Nephron progenitor cell (in vitro differentiated cells): ENCODE results near the gene GSG1L.

Experiments
- DNase-seq: peaks from one replicate; pipeline ENCODE4 v3.0.0; 2021
- H3K27ac Mint-ChIP-seq: 2 replicates; pipeline ENCODE4 v1.8.0; 2021; ENCODE audit warnings: mild to moderate bottlenecking, moderate library complexity, mixed read lengths
- H3K27me3 Mint-ChIP-seq: 2 replicates; pipeline ENCODE4 v1.8.0; 2021; ENCODE audit warnings: mild to moderate bottlenecking, low read depth, mixed read lengths; ENCODE audit not compliant: poor library complexity
- H3K36me3 Mint-ChIP-seq: 2 replicates; pipeline ENCODE4 v1.8.0; 2021; ENCODE audit warnings: low read depth, mixed read lengths
- H3K4me1 Mint-ChIP-seq: 2 replicates; pipeline ENCODE4 v1.8.0; 2021; ENCODE audit warnings: mixed read lengths
- H3K4me3 Mint-ChIP-seq: 2 replicates; pipeline ENCODE4 v1.8.0; 2021; ENCODE audit warnings: mild to moderate bottlenecking, moderate library complexity, mixed read lengths
- H3K9me3 Mint-ChIP-seq: 2 replicates; pipeline ENCODE4 v1.8.0; 2021; ENCODE audit warnings: mild to moderate bottlenecking, moderate library complexity, mixed read lengths
- TF ChIP-seq, protein P1 (sequence below): fragments of 200-600 bp; sonication (generic); IDR thresholded peaks from 2 replicates; pipeline ENCODE4 v1.5.0; 2021; ENCODE audit warnings: antibody characterized with exemption

Gene GSG1L

DNA sequence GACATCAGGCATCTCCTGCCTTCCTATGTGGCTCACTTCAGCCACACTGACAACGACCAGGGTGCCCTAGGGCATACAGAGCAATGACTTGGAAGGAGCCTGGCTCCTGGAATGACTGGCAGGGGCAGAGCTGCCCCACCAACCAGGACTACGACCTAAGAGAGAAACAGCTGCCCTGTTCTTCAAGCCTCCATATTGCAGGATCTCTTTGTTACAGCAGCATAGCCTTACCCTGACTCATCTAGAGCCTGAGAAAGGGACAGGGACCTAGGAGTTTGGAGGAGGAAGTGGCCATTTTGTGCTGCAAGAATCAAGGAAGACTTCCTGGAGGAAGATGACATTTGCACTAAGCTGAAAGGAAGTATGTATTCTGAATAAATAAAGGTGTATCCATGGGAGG, 49.6 kb downstream of the GSG1L start:
- TF ChIP-seq, protein P1, sequence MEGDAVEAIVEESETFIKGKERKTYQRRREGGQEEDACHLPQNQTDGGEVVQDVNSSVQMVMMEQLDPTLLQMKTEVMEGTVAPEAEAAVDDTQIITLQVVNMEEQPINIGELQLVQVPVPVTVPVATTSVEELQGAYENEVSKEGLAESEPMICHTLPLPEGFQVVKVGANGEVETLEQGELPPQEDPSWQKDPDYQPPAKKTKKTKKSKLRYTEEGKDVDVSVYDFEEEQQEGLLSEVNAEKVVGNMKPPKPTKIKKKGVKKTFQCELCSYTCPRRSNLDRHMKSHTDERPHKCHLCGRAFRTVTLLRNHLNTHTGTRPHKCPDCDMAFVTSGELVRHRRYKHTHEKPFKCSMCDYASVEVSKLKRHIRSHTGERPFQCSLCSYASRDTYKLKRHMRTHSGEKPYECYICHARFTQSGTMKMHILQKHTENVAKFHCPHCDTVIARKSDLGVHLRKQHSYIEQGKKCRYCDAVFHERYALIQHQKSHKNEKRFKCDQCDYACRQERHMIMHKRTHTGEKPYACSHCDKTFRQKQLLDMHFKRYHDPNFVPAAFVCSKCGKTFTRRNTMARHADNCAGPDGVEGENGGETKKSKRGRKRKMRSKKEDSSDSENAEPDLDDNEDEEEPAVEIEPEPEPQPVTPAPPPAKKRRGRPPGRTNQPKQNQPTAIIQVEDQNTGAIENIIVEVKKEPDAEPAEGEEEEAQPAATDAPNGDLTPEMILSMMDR = no peak
- Mint-ChIP-seq H3K4me1 (peaks cover 35% of the 10 kb centered on the region), H3K4me3 (no peak overlapping the region), H3K9me3 (peaks cover 4% of the 10 kb centered on the region), H3K36me3 (no peaks in the 10 kb centered on the region), H3K27ac (no peak overlapping the region), H3K27me3 (peaks cover 29% of the 10 kb centered on the region)
- no peak for DNase-seq

DNA sequence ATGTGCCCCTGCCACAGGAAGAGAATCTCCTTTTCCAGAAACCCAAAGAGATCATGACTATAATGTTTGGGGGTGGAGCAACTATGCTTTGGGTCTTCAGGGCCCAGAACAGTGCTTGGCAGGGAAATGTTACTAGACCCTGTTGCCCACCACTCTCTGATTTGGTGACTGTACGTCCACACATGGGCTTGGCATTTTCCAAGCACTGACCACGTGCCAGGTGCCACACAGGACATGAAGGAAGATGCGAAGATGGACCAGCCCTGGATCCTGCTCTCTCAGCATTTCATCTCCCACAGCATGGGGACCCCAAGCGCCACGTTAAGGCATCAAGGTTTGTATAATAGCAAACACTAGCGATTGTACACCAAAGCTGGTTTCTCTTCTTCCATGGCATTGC, 50.1 kb downstream of the GSG1L start:
- Mint-ChIP-seq H3K9me3 (no peaks in the 10 kb centered on the region), H3K4me3 (no peak overlapping the region), H3K36me3 (no peaks in the 10 kb centered on the region), H3K27ac (no peak overlapping the region), H3K27me3 (peaks cover 26% of the 10 kb centered on the region), H3K4me1 (peaks cover 35% of the 10 kb centered on the region)
- TF ChIP-seq, protein P1 = no peak
- no peak for DNase-seq

DNA sequence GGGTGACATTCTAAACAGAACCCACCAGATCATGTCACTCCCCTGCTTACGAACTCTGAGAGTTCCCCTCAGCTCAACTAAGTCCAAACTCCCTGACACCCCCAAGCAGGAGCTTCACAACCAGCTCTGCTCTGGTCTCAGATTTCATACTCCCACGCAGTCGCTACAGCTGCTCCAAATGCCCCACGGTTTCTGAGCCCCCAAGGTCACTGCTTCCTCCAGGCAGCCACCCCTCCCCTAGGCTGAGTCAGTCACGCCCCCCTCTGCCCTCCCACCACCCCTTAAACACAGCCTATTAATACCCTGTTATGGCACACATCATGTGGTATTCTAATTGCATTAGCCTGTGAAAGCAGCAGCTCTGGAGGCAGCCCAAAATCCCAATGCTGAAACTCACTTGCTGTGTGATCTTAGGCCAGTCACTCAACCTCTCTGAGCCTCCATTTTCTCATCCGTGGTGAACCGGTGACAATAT, 51.5 kb downstream of the GSG1L start:
- no peaks in the 10 kb centered on the region for H3K9me3 Mint-ChIP-seq
- H3K27me3 Mint-ChIP-seq = peaks cover 21% of the 10 kb centered on the region
- TF ChIP-seq, protein P1 = no peak
- peak; percentile 68 for DNase-seq
- H3K27ac Mint-ChIP-seq = peak overlapping the region; percentile 95
- H3K36me3 Mint-ChIP-seq = no peaks in the 10 kb centered on the region
- H3K4me1 Mint-ChIP-seq = peaks cover 35% of the 10 kb centered on the region
- H3K4me3 Mint-ChIP-seq = no peak overlapping the region

DNA sequence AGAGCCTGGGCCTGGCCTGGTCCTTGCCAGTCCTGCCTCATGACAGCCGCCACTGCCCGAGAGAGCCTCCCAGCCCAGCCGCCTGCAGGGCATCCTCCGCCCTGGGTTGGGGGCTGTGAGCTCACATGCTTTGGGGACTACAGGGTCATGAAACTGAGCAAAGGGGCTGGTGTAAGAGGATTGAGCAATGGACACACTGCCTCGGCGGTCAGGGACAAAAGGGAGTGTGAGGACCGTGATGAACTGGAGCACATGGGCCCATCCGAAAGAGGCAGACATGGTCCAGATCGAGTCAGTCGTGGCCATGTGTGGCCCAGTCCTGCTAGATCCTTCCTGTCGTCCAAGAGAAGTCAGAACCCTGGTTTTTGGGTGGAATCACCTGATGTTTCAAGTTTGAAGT, 52.3 kb downstream of the GSG1L start:
- no peak overlapping the region for H3K4me3 Mint-ChIP-seq
- H3K27me3 Mint-ChIP-seq = peaks cover 24% of the 10 kb centered on the region
- peaks cover 35% of the 10 kb centered on the region for H3K4me1 Mint-ChIP-seq
- no peak for DNase-seq
- peak overlapping the region; percentile 95 for H3K27ac Mint-ChIP-seq
- H3K36me3 Mint-ChIP-seq = no peaks in the 10 kb centered on the region
- no peaks in the 10 kb centered on the region for H3K9me3 Mint-ChIP-seq
- TF ChIP-seq, protein P1 = no peak

DNA sequence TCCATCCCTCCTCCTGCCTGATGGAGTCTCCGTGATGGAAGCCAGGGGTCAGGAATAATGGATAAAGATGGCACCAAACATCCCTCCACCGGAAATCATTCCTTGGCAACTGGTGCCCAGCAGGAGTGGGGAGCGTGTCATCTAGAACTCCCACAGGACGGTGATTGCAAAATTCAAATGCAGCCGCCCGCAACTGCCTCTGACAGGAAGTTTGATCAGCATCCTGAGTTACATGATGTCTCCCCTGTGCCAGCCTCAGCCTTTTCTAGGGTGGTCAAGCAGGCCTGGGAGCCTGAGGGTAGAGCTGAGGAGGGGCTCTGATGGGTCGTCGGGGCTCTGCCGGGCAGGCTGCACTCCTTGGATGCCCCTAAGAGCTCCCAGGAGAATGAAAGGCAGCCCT, 52.8 kb downstream of the GSG1L start:
- no peaks in the 10 kb centered on the region for H3K9me3 Mint-ChIP-seq
- no peak for DNase-seq
- TF ChIP-seq, protein P1 = no peak

DNA sequence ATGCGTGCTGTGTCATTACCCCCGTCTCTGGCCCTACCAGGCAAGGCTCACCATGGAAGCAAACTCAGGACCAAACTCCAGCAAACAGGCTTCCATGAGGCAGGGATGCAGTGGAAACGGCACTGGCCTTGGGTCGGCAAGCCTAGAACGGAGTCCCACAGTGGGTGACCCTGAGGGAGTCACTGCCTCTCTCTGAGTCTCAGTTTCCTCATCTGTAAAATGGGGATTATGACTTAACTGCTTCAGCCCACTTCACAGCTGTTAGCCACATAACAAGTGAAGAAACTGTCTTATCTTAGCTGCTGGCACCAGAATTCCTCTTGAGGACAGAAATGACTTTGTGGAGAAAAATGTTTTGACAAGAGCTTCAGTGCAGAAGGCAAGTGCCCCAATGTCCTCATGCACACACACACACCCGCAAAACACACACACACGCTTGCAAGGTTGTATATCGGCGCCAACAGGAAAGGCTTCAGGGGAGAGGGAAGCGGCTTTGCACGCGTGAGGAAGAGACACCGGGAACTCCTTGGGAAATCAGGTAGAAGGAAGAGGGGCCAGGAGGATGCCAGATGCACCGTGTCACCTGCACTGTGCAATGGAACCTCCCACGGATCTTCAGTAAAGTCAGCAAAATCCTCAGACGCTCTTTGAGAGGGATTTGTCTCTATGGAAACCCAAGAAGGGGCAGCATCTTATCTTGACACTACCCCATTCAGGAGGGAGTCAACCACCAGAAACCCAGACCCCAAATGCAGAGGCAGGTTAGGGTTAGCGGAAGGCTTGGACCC, 53.7 kb downstream of the GSG1L start:
- TF ChIP-seq, protein P1 = no peak
- DNase-seq = no peak
- no peaks in the 10 kb centered on the region for H3K36me3 Mint-ChIP-seq
- H3K27me3 Mint-ChIP-seq = peaks cover 15% of the 10 kb centered on the region
- no peaks in the 10 kb centered on the region for H3K9me3 Mint-ChIP-seq
- peak overlapping the region; percentile 41 for H3K27ac Mint-ChIP-seq
- H3K4me1 Mint-ChIP-seq = peaks cover 43% of the 10 kb centered on the region
- peak overlapping the region; percentile 16 for H3K4me3 Mint-ChIP-seq

More for the DNA sequence above, 52.8 kb downstream of the GSG1L start:
- H3K4me1 Mint-ChIP-seq = peaks cover 35% of the 10 kb centered on the region
- H3K27me3 Mint-ChIP-seq = peaks cover 21% of the 10 kb centered on the region
- no peaks in the 10 kb centered on the region for H3K36me3 Mint-ChIP-seq
- H3K27ac Mint-ChIP-seq = peak overlapping the region; percentile 95
- no peak overlapping the region for H3K4me3 Mint-ChIP-seq
